Ishikawa (cell line): Measurements from ENCODE around the gene RCOR2.

Experiments used
- CEBPB ChIP-seq: IDR thresholded peaks from 2 replicates; pipeline ENCODE4 v1.6.1; 2012
- CREB1 ChIP-seq: IDR thresholded peaks from 2 replicates; pipeline ENCODE4 v1.6.1; 2012; ENCODE audit warnings: low read depth
- EGR1 ChIP-seq: IDR thresholded peaks from 2 replicates; pipeline ENCODE4 v1.6.1; 2012
- EP300 ChIP-seq: IDR thresholded peaks from 2 replicates; pipeline ENCODE4 v1.6.1; 2012; ENCODE audit warnings: borderline replicate concordance
- FOXM1 ChIP-seq: IDR thresholded peaks from 2 replicates; pipeline ENCODE4 v1.6.1; 2012; ENCODE audit warnings: low read depth, borderline replicate concordance
- NFIC ChIP-seq: IDR thresholded peaks from 2 replicates; pipeline ENCODE4 v1.6.1; 2012
- RAD21 ChIP-seq: IDR thresholded peaks from 2 replicates; pipeline ENCODE4 v1.6.1; 2012; ENCODE audit warnings: low read depth
- TAF1 ChIP-seq: IDR thresholded peaks from 2 replicates; pipeline ENCODE4 v1.6.1; 2012; ENCODE audit warnings: low read depth, mild to moderate bottlenecking
- TCF12 ChIP-seq: IDR thresholded peaks from 2 replicates; pipeline ENCODE4 v1.6.1; 2012; ENCODE audit warnings: low read depth
- TEAD4 ChIP-seq: IDR thresholded peaks from 2 replicates; pipeline ENCODE4 v1.6.1; 2012
- YY1 ChIP-seq: IDR thresholded peaks from 2 replicates; pipeline ENCODE4 v1.6.1; 2012; ENCODE audit warnings: low read depth
- ZBTB7A ChIP-seq: IDR thresholded peaks from 2 replicates; pipeline ENCODE4 v1.6.1; 2012; ENCODE audit warnings: low read depth
- TF ChIP-seq, protein P1 (sequence below): IDR thresholded peaks from 2 replicates; pipeline ENCODE4 v1.6.1; 2012
- TF ChIP-seq, protein P2 (sequence below): IDR thresholded peaks from 2 replicates; pipeline ENCODE4 v1.6.1; 2012; ENCODE audit warnings: low read depth, mild to moderate bottlenecking
- TF ChIP-seq, protein P3 (sequence below): IDR thresholded peaks from 2 replicates; pipeline ENCODE4 v1.6.1; 2012

Gene RCOR2

DNA sequence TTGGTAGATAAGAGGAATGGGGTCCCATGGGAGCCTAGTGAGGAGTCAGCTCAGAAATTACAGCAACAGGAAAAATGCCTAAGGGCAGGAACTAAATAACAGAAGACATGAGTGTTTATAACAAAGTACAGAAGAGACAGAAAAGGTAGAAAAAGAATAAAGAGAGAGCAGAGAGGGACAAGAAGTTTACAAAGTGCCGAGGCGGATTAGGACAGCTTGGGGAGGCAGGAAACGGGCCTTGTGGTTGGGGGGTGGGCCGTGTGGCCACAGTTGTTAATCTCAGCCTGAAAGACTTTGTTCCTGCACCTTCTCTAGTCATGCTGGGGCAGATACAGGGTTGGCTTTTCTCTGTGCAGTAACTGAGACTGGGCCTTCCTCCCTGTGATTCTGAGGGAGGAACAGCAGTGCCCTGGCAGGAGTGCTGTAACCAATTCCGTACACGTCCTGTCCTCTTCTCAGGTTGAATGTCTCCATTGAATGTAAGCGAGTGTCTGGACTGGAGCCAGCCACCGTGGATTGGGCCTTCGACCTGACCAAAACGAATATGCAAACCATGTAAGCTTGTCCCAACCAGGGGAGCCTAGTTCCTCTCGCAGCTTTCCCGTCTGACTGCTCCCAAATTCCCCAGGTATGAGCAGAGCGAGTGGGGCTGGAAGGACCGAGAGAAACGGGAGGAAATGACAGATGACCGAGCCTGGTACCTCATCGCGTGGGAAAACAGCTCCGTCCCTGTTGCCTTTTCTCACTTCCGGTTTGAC is 35.0 kb upstream of the RCOR2 start:
- no peak for TF ChIP-seq FOXM1
- no peak for TF ChIP-seq CREB1
- no peak for TF ChIP-seq ZBTB7A
- no peak for TF ChIP-seq TEAD4
- no peak for TF ChIP-seq EGR1
- no peak for TF ChIP-seq EP300
- TF ChIP-seq, protein P1, sequence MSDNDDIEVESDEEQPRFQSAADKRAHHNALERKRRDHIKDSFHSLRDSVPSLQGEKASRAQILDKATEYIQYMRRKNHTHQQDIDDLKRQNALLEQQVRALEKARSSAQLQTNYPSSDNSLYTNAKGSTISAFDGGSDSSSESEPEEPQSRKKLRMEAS, result no peak
- TF ChIP-seq NFIC, result no peak
- TF ChIP-seq, protein P2, sequence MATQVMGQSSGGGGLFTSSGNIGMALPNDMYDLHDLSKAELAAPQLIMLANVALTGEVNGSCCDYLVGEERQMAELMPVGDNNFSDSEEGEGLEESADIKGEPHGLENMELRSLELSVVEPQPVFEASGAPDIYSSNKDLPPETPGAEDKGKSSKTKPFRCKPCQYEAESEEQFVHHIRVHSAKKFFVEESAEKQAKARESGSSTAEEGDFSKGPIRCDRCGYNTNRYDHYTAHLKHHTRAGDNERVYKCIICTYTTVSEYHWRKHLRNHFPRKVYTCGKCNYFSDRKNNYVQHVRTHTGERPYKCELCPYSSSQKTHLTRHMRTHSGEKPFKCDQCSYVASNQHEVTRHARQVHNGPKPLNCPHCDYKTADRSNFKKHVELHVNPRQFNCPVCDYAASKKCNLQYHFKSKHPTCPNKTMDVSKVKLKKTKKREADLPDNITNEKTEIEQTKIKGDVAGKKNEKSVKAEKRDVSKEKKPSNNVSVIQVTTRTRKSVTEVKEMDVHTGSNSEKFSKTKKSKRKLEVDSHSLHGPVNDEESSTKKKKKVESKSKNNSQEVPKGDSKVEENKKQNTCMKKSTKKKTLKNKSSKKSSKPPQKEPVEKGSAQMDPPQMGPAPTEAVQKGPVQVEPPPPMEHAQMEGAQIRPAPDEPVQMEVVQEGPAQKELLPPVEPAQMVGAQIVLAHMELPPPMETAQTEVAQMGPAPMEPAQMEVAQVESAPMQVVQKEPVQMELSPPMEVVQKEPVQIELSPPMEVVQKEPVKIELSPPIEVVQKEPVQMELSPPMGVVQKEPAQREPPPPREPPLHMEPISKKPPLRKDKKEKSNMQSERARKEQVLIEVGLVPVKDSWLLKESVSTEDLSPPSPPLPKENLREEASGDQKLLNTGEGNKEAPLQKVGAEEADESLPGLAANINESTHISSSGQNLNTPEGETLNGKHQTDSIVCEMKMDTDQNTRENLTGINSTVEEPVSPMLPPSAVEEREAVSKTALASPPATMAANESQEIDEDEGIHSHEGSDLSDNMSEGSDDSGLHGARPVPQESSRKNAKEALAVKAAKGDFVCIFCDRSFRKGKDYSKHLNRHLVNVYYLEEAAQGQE, result no peak
- TF ChIP-seq, protein P3, sequence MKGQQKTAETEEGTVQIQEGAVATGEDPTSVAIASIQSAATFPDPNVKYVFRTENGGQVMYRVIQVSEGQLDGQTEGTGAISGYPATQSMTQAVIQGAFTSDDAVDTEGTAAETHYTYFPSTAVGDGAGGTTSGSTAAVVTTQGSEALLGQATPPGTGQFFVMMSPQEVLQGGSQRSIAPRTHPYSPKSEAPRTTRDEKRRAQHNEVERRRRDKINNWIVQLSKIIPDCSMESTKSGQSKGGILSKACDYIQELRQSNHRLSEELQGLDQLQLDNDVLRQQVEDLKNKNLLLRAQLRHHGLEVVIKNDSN, result no peak

GRCh38 chr11:63945477-63946163 is 28.7 kb upstream of the RCOR2 start:
- TF ChIP-seq RAD21, result peak; percentile 76
- TF ChIP-seq, protein P1, result no peak

DNA sequence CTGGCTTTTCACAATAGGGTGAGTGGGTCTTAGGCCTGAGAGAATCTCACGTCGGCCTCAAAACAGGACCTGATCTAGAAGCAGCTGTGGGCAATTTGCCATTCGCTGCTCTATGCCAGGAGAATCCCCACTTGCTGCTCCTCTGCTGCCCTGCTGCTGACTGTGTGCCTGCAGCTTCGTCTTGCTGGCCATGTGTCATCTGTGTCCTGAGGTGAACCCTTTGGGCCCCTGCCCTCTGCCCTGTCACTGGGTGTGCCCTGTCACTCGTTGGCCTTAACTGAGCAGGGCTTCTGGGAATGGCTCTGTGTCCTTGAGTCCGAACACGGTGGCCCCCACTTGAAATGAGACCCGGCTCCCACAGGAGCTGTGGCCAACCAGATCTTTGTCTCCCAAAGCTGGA is 28.0 kb upstream of the RCOR2 start:
- TF ChIP-seq NFIC (no peak), CREB1 (no peak), RAD21 (no peak), CEBPB (no peak), EP300 (no peak), TCF12 (no peak), TEAD4 (no peak), YY1 (no peak), FOXM1 (no peak), TAF1 (no peak), ZBTB7A (no peak), EGR1 (no peak)
- TF ChIP-seq, protein P2, result no peak
- TF ChIP-seq, protein P3, result no peak
- TF ChIP-seq, protein P1, result no peak

DNA sequence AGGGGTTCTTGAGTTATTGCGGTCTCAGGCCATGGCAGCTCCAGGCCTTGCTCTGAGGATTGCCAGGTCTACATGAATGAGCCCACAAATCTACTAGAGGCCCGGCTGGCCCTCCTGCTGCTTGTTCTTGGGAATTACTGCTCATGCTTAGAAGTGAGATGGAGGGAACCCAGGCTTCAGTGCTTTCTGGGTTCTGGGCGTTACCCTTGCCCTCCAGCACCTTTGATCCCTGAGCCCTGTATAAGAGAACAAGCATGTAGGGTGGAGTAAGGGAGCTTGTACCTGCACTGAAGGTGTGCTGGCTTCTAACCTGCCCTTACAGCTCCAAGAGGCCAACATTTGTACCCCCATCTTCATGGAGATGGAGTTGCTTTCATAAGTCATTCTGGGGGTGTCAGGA is 25.8 kb upstream of the RCOR2 start:
- TF ChIP-seq EGR1, result no peak
- TF ChIP-seq YY1, result no peak

GRCh38 chr11:63941901-63942300 is 24.9 kb upstream of the RCOR2 start:
- no peak for TF ChIP-seq RAD21
- TF ChIP-seq CEBPB, result no peak
- TF ChIP-seq, protein P3, result no peak
- TF ChIP-seq ZBTB7A, result no peak
- TF ChIP-seq FOXM1, result no peak
- TF ChIP-seq EGR1, result no peak
- no peak for TF ChIP-seq NFIC
- TF ChIP-seq EP300, result no peak
- no peak for TF ChIP-seq TCF12
- TF ChIP-seq CREB1, result no peak
- TF ChIP-seq, protein P1, result no peak
- TF ChIP-seq TEAD4, result no peak
- TF ChIP-seq YY1, result no peak
